Liver (tissue), 9 donors: ENCODE data around the gene PALMD. TPM values are rescaled to one million over a fixed set of nuclear protein-coding genes. Genes with fewer than 3 reads are reported as not detected.

Experiments
- DNase-seq: peaks from one replicate; pipeline ENCODE4 v3.0.0-alpha.2; 2017; ENCODE audit warnings: low spot score
- H3K27ac ChIP-seq, 2 donors: one replicate each; pipeline ENCODE4 v1.7.0; 2013; ENCODE audit warnings: inconsistent platforms in 2 of 2, low read length in 2 of 2, control low read depth in 1 of 2, low read depth in 1 of 2, mild to moderate bottlenecking in 1 of 2
- H3K27me3 ChIP-seq, 4 donors: one replicate each; pipeline versions ENCODE4 v1.6.1 to v1.7.0; 2013; ENCODE audit warnings: low read length in 3 of 4, inconsistent platforms in 1 of 4, mild to moderate bottlenecking in 1 of 4, moderate library complexity in 1 of 4; ENCODE audit not compliant: control insufficient read depth in 4 of 4, insufficient read depth in 4 of 4
- H3K36me3 ChIP-seq, 4 donors: one replicate each; pipeline versions ENCODE4 v1.6.1 to v1.7.0; 2013; ENCODE audit warnings: low read length in 3 of 4, mild to moderate bottlenecking in 3 of 4, low read depth in 1 of 4, moderate library complexity in 1 of 4; ENCODE audit not compliant: control insufficient read depth in 4 of 4, insufficient read depth in 3 of 4
- H3K4me1 ChIP-seq, 4 donors: one replicate each; pipeline versions ENCODE4 v1.6.1 to v1.7.0; 2013; ENCODE audit warnings: low read length in 3 of 4, mild to moderate bottlenecking in 3 of 4, moderate library complexity in 1 of 4; ENCODE audit not compliant: control insufficient read depth in 4 of 4, insufficient read depth in 4 of 4
- H3K4me3 ChIP-seq, 3 donors: one replicate each; pipeline versions ENCODE4 v1.6.1 to v1.7.0; 2013; ENCODE audit warnings: low read length in 3 of 3, control low read depth in 1 of 3, low read depth in 1 of 3, mild to moderate bottlenecking in 1 of 3
- H3K9ac ChIP-seq, 2 donors: one replicate each; pipeline ENCODE4 v1.7.0; 2013; ENCODE audit warnings: low read length in 2 of 2, mild to moderate bottlenecking in 2 of 2, moderate library complexity in 2 of 2, control low read depth in 1 of 2, low read depth in 1 of 2
- H3K9me3 ChIP-seq, 4 donors: one replicate each; pipeline versions ENCODE4 v1.6.1 to v1.7.0; 2013; ENCODE audit warnings: low read length in 3 of 4; ENCODE audit not compliant: control insufficient read depth in 4 of 4
- EGR1 ChIP-seq, 2 donors: IDR thresholded peaks; 2 replicates each; pipeline ENCODE4 v1.6.1; 2016 to 2018; ENCODE audit warnings: antibody characterized with exemption in 2 of 2, low read depth in 2 of 2
- FOXA1 ChIP-seq: IDR thresholded peaks from 2 replicates; pipeline ENCODE4 v1.6.1; 2016; ENCODE audit warnings: antibody characterized with exemption
- FOXA2 ChIP-seq: IDR thresholded peaks from 2 replicates; pipeline ENCODE4 v1.6.1; 2016; ENCODE audit warnings: antibody characterized with exemption
- GABPA ChIP-seq, 2 donors: IDR thresholded peaks in 1 of 2; conservative IDR thresholded peaks in 1 of 2; 2 replicates each; pipeline ENCODE4 v1.6.1; 2016; ENCODE audit warnings: antibody characterized with exemption in 2 of 2, mild to moderate bottlenecking in 1 of 2, moderate library complexity in 1 of 2
- HNF4A ChIP-seq, 2 donors: conservative IDR thresholded peaks; 2 replicates each; pipeline ENCODE4 v1.6.1; 2016; ENCODE audit warnings: antibody characterized with exemption in 2 of 2, mild to moderate bottlenecking in 2 of 2
- HNF4G ChIP-seq: IDR thresholded peaks from 2 replicates; pipeline ENCODE4 v1.6.1; 2016; ENCODE audit warnings: antibody characterized with exemption
- JUND ChIP-seq, 2 donors: IDR thresholded peaks; 2 replicates each; pipeline ENCODE4 v1.6.1; 2016; ENCODE audit warnings: antibody characterized with exemption in 2 of 2
- NR2F2 ChIP-seq: IDR thresholded peaks from 2 replicates; pipeline ENCODE4 v1.6.1; 2016; ENCODE audit warnings: antibody characterized with exemption
- RAD21 ChIP-seq, 2 donors: IDR thresholded peaks; 2 replicates each; pipeline ENCODE4 v1.6.1; 2016; ENCODE audit warnings: antibody characterized with exemption in 2 of 2, mild to moderate bottlenecking in 2 of 2
- RXRA ChIP-seq, 2 donors: IDR thresholded peaks; 2 replicates each; pipeline ENCODE4 v1.6.1; 2017 to 2018; ENCODE audit warnings: antibody characterized with exemption in 2 of 2, mild to moderate bottlenecking in 1 of 2
- SP1 ChIP-seq: IDR thresholded peaks from 2 replicates; pipeline ENCODE4 v1.6.1; 2018; ENCODE audit warnings: antibody characterized with exemption, mild to moderate bottlenecking
- TAF1 ChIP-seq: conservative IDR thresholded peaks from 2 replicates; pipeline ENCODE4 v1.6.1; 2016; ENCODE audit warnings: antibody characterized with exemption, mild to moderate bottlenecking
- YY1 ChIP-seq: IDR thresholded peaks from 2 replicates; pipeline ENCODE4 v1.6.1; 2016; ENCODE audit warnings: antibody characterized with exemption, mild to moderate bottlenecking
- polyA plus RNA-seq, 2 donors: library from polyadenylated mRNA; stranded (reverse) in 1 of 2; unstranded in 1 of 2; fragments of 200-250 nt in 1 of 2; fragments of >200 nt in 1 of 2; fragmentation: Nextera tagmentation in 1 of 2; extraction: Ambion mirVana in 1 of 2; gene quantifications; one replicate each; pipeline versions ENCODE4 v1.2.1 to v1.2.3, GENCODE V29; 2013 to 2015
- total RNA-seq, 2 donors: library from RNA; depleted of rRNA; stranded (reverse); fragments of >200 nt; gene quantifications; one replicate each; pipeline ENCODE4 v1.2.3, GENCODE V29; 2014
- TF ChIP-seq, protein P1 (sequence below): IDR thresholded peaks from 2 replicates; pipeline ENCODE4 v1.6.1; 2016; ENCODE audit warnings: antibody characterized with exemption
- TF ChIP-seq, protein P2 (sequence below): IDR thresholded peaks from 2 replicates; pipeline ENCODE4 v1.6.1; 2016; ENCODE audit warnings: antibody characterized with exemption, mild to moderate bottlenecking
- TF ChIP-seq, protein P3 (sequence below): IDR thresholded peaks from 2 replicates; pipeline ENCODE4 v1.6.1; 2016; ENCODE audit warnings: antibody characterized with exemption
- TF ChIP-seq, protein P4 (sequence below): fragments of 150-350 bp; IDR thresholded peaks from 2 replicates; pipeline ENCODE4 v1.5.1; 2017; ENCODE audit warnings: improper control_type of control experiment, low read depth, low read length; ENCODE audit not compliant: missing input control
- TF ChIP-seq, protein P5 (sequence below): IDR thresholded peaks from 2 replicates; pipeline ENCODE4 v1.6.1; 2016; ENCODE audit warnings: antibody characterized with exemption
- donor health status: healthy.
- donor health status: healthy.
- donor health status: healthy.
- donor health status: healthy.
- donor health status: healthy.

The PALMD gene
- total and polyA plus RNA-seq, 4 donors = 9.7 to 24.0 (median 19.5) TPM

DNA sequence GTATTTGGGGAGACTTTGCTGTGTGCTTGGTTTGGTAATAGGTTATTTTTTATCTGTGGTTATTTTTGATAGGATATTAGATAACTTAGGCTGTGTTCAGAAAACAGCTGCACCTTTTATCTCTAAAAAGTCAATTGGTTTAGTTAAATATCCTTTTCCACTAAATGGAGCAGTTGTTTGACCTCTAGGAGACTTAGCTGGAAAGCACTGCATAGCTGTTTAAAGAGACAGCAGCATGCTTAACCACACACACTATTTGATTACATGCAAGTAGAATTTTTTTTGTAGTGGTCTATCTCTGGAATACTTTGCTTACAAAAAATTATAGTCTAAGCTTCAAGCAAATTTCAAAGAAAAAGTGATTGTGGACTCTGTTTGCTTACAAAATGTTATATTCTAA lies 6.5 kb upstream of the PALMD start:
- DNase-seq = no peak
- Histone ChIP-seq H3K36me3 (no peaks in the 10 kb centered on the region), H3K27ac (no peak overlapping the region), H3K4me3 (no peak overlapping the region), H3K4me1 (peaks cover 0 to 12% (median 2%) of the 10 kb centered on the region in 4 donors), H3K27me3 (no peaks in the 10 kb centered on the region), H3K9ac (no peak overlapping the region), H3K9me3 (no peaks in the 10 kb centered on the region)
- TF ChIP-seq EGR1 (IDR thresholded peaks at IDR 0.05; ENCODE audit: low read depth in 2 of 2) = no peak
- TF ChIP-seq, protein P1, sequence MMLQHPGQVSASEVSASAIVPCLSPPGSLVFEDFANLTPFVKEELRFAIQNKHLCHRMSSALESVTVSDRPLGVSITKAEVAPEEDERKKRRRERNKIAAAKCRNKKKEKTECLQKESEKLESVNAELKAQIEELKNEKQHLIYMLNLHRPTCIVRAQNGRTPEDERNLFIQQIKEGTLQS = no peak
- TF ChIP-seq FOXA1 = no peak

DNA sequence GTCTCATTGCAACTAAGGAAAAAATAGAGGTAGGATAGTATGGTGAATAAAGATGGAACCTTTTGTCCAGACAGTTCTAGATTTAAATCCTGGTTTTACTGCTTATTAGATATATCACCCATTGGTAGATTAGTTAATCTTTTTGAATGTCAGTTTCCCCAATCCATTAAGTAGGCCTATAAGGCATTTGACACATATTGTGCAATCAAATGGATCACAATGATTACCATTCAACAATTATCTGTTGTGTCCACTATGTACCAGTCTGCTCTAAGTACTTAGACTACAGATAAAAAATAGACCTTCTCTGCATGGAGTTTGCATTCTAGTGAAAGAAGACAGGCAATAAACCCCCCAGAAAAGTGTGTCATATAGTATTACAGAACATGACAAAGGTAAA lies 6.0 kb upstream of the PALMD start:
- Histone ChIP-seq H3K27me3 (no peaks in the 10 kb centered on the region), H3K4me1 (peaks cover 0 to 17% (median 7%) of the 10 kb centered on the region in 4 donors), H3K4me3 (no peak overlapping the region), H3K36me3 (no peaks in the 10 kb centered on the region), H3K27ac (no peak overlapping the region), H3K9ac (no peak overlapping the region), H3K9me3 (no peaks in the 10 kb centered on the region)
- TF ChIP-seq RAD21 (IDR thresholded peaks at IDR 0.05) (no peak), FOXA2 (no peak), JUND (IDR thresholded peaks at IDR 0.05) (no peak), NR2F2 (no peak), HNF4A (conservative IDR thresholded peaks at IDR 0.05) (no peak), GABPA (IDR thresholded peaks at IDR 0.05 in 1 of 2, conservative IDR thresholded peaks at IDR 0.05 in 1 of 2) (no peak), HNF4G (no peak), RXRA (IDR thresholded peaks at IDR 0.05) (no peak), FOXA1 (no peak), YY1 (no peak), TAF1 (no peak), SP1 (no peak), EGR1 (IDR thresholded peaks at IDR 0.05; ENCODE audit: low read depth in 2 of 2) (no peak)
- TF ChIP-seq, protein P2, sequence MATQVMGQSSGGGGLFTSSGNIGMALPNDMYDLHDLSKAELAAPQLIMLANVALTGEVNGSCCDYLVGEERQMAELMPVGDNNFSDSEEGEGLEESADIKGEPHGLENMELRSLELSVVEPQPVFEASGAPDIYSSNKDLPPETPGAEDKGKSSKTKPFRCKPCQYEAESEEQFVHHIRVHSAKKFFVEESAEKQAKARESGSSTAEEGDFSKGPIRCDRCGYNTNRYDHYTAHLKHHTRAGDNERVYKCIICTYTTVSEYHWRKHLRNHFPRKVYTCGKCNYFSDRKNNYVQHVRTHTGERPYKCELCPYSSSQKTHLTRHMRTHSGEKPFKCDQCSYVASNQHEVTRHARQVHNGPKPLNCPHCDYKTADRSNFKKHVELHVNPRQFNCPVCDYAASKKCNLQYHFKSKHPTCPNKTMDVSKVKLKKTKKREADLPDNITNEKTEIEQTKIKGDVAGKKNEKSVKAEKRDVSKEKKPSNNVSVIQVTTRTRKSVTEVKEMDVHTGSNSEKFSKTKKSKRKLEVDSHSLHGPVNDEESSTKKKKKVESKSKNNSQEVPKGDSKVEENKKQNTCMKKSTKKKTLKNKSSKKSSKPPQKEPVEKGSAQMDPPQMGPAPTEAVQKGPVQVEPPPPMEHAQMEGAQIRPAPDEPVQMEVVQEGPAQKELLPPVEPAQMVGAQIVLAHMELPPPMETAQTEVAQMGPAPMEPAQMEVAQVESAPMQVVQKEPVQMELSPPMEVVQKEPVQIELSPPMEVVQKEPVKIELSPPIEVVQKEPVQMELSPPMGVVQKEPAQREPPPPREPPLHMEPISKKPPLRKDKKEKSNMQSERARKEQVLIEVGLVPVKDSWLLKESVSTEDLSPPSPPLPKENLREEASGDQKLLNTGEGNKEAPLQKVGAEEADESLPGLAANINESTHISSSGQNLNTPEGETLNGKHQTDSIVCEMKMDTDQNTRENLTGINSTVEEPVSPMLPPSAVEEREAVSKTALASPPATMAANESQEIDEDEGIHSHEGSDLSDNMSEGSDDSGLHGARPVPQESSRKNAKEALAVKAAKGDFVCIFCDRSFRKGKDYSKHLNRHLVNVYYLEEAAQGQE = no peak
- TF ChIP-seq, protein P1 = no peak
- TF ChIP-seq, protein P3, sequence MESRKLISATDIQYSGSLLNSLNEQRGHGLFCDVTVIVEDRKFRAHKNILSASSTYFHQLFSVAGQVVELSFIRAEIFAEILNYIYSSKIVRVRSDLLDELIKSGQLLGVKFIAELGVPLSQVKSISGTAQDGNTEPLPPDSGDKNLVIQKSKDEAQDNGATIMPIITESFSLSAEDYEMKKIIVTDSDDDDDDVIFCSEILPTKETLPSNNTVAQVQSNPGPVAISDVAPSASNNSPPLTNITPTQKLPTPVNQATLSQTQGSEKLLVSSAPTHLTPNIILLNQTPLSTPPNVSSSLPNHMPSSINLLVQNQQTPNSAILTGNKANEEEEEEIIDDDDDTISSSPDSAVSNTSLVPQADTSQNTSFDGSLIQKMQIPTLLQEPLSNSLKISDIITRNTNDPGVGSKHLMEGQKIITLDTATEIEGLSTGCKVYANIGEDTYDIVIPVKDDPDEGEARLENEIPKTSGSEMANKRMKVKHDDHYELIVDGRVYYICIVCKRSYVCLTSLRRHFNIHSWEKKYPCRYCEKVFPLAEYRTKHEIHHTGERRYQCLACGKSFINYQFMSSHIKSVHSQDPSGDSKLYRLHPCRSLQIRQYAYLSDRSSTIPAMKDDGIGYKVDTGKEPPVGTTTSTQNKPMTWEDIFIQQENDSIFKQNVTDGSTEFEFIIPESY = no peak
- TF ChIP-seq, protein P4, sequence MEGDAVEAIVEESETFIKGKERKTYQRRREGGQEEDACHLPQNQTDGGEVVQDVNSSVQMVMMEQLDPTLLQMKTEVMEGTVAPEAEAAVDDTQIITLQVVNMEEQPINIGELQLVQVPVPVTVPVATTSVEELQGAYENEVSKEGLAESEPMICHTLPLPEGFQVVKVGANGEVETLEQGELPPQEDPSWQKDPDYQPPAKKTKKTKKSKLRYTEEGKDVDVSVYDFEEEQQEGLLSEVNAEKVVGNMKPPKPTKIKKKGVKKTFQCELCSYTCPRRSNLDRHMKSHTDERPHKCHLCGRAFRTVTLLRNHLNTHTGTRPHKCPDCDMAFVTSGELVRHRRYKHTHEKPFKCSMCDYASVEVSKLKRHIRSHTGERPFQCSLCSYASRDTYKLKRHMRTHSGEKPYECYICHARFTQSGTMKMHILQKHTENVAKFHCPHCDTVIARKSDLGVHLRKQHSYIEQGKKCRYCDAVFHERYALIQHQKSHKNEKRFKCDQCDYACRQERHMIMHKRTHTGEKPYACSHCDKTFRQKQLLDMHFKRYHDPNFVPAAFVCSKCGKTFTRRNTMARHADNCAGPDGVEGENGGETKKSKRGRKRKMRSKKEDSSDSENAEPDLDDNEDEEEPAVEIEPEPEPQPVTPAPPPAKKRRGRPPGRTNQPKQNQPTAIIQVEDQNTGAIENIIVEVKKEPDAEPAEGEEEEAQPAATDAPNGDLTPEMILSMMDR = no peak
- TF ChIP-seq, protein P5, sequence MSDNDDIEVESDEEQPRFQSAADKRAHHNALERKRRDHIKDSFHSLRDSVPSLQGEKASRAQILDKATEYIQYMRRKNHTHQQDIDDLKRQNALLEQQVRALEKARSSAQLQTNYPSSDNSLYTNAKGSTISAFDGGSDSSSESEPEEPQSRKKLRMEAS = no peak
- DNase-seq = no peak
